Sigmoid colon (tissue), 3 donors: Measurements from ENCODE around the gene TSPAN17.

ENCODE experiments used
- POLR2A ChIP-seq, 2 donors: fragments of 450-650 bp; IDR thresholded peaks; one replicate each; pipeline ENCODE4 v1.6.1; 2016; ENCODE audit warnings: antibody characterized with exemption in 2 of 2, mild to moderate bottlenecking in 2 of 2, moderate library complexity in 2 of 2
- TF ChIP-seq, protein P1 (sequence below), 4 experiments: fragments of 450-650 bp in 3 of 4; fragments of 200-600 bp in 1 of 4; IDR thresholded peaks; one replicate each; pipeline ENCODE4 v1.5.1; 2016 to 2019; ENCODE audit warnings: antibody characterized with exemption in 4 of 4, mild to moderate bottlenecking in 3 of 4, moderate library complexity in 2 of 4

- TF ChIP-seq, protein P1, sequence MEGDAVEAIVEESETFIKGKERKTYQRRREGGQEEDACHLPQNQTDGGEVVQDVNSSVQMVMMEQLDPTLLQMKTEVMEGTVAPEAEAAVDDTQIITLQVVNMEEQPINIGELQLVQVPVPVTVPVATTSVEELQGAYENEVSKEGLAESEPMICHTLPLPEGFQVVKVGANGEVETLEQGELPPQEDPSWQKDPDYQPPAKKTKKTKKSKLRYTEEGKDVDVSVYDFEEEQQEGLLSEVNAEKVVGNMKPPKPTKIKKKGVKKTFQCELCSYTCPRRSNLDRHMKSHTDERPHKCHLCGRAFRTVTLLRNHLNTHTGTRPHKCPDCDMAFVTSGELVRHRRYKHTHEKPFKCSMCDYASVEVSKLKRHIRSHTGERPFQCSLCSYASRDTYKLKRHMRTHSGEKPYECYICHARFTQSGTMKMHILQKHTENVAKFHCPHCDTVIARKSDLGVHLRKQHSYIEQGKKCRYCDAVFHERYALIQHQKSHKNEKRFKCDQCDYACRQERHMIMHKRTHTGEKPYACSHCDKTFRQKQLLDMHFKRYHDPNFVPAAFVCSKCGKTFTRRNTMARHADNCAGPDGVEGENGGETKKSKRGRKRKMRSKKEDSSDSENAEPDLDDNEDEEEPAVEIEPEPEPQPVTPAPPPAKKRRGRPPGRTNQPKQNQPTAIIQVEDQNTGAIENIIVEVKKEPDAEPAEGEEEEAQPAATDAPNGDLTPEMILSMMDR (IDR thresholded peaks at IDR 0.05): no peak
- no peak for TF ChIP-seq POLR2A (IDR thresholded peaks at IDR 0.05)
Observed at GRCh38 chr5:176663566-176663965, 16.3 kb downstream of the TSPAN17 start.
